Glomerular visceral epithelial cell (primary cell): Measurements from ENCODE around the gene PCCA.

Source experiments
- DNase-seq: peaks from one replicate; pipeline ENCODE4 v3.0.0-alpha.2; 2016; ENCODE audit errors: extremely low spot score

PCCA gene

GRCh38 chr13:100526318-100527000, 437.6 kb downstream of the PCCA start:
- DNase-seq, result no peak

DNA sequence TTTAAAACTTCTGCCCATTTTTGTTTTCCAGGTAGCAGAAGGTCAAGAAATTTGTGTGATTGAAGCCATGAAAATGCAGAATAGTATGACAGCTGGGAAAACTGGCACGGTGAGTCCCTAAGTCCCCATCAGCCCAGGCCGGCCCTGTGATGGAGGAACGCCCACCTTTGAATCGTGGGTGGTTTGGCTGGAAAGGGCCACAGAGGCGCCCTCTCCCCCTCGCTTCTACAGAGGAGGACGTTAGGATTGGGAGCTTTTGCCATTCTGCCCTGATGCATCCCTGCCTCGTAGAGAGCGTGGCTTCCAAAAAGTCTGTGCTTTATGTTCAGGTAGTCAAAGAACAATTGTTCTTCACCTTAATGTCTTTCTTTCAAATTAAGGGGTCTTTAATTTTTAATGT, 438.8 kb downstream of the PCCA start:
- DNase-seq, result no peak

DNA sequence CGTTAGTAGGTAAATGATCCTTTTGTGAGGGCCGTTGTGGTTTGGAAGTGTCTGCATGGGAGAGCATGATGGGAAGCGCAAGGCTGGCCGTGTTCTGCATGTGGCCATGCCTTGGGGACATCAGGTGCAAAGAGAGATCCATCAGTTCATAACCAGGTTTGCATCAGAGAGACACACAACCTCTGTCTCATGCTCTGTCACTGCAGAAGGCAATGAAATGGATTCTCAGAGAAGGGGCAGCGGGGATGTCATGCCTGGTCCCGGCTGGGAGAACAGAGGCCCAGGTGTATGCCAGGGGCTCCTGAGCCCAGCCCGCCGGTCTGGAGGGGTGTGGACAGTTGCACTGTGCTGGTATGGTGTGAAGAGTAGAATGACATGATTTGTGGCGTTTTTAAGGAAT, 439.5 kb downstream of the PCCA start:
- no peak for DNase-seq

GRCh38 chr13:100528820-100529219, 439.9 kb downstream of the PCCA start:
- DNase-seq, result no peak

DNA sequence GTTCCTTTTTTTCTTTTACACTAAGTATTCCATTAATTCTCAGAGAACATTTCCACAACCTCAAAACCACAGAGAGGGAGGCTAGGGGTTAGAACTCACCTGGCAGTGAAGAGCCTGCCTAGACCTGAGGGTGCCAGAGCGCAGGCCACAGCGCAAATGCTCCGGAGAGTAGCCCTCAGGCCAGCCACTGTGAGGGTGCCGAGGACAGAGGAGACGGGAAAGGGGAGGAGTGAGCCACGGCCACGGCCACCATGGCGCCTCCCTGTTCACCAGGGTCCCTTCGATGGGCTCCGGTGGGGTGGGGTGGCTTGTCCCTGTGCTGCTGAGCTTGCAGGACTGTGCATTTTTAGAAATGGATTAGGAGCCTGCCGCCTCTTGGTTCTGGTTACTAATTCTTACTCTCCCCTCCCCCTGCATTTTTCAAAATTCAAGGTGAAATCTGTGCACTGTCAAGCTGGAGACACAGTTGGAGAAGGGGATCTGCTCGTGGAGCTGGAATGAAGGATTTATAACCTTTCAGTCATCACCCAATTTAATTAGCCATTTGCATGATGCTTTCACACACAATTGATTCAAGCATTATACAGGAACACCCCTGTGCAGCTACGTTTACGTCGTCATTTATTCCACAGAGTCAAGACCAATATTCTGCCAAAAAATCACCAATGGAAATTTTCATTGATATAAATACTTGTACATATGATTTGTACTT, 440.9 kb downstream of the PCCA start:
- no peak for DNase-seq

DNA sequence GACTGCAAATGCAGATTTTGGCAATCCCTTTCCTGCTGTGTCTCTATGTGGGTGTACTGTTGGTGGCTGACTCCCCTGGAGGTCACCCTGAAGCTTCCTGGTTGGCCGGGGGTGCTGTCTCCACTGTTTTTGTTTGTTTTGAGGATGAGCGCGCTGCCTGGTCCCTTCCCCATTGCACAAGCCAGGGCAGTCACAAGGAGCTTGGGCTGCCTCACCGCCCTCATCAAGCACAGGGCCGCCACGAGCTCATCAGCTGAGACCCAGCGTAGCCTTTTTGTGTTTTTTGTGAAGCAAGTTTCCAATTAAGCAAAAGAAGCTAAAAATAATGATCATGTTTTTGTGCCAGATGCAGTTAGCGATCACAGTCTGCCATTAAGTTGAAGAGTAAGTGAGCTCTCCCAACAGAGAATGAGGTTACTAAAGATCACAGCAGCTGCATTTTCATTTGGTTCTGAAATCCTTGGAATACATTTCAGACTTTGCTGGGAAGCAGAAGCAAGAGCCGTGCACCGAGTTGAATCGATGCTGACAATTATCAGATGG, 441.8 kb downstream of the PCCA start:
- DNase-seq, result no peak

DNA sequence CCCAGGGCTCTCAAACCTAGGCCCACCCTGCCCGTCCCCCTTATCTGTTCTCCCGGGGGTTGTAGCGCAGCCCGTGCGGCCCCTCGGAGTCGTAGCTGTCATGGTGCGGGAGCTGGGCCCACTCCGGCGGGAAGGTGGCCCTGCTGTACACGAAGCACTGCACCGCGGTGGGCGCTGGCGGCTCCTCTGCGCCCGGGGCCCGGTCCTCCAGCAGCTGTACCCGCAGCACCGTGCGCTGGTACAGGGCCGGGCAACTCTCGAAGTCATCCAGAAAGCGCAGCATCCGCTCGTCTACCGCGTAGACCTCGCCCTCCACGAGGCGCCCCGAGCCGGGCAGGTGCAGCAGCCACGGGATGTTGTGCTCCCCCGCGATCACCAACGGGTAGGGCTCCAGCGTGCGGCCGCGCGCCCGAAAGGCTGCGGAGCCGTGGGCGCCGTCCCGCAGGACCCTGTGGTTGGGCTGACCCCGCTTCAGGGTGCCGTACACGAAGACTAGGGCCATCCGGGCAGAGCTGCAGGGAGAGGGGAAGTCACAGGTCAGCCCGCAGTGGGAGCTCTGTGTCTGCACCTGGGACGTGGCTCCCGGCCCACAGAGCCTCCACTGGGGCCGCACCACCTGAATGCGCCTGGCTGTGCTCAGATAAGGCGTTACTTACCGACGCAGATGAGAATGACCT, 443.3 kb downstream of the PCCA start:
- no peak for DNase-seq

- no peak for DNase-seq
Measured at GRCh38 chr13:100532836-100533435, 444.0 kb downstream of the PCCA start.

- DNase-seq, result no peak
Measured at GRCh38 chr13:100533588-100534041, 444.7 kb downstream of the PCCA start.

- DNase-seq, result no peak
Measured at GRCh38 chr13:100534147-100534843, 445.4 kb downstream of the PCCA start.

- no peak for DNase-seq
Measured at GRCh38 chr13:100534911-100535310, 446.0 kb downstream of the PCCA start.

GRCh38 chr13:100535426-100536135, 446.7 kb downstream of the PCCA start:
- no peak for DNase-seq

- no peak for DNase-seq
Measured at GRCh38 chr13:100536643-100537180, 447.8 kb downstream of the PCCA start.

GRCh38 chr13:100537486-100537885, 448.6 kb downstream of the PCCA start:
- no peak for DNase-seq

GRCh38 chr13:100537951-100538462, 449.1 kb downstream of the PCCA start:
- DNase-seq, result no peak

GRCh38 chr13:100540621-100541020, 451.7 kb downstream of the PCCA start:
- DNase-seq, result no peak

- no peak for DNase-seq
Measured at GRCh38 chr13:100541897-100542825, 453.3 kb downstream of the PCCA start.

DNA sequence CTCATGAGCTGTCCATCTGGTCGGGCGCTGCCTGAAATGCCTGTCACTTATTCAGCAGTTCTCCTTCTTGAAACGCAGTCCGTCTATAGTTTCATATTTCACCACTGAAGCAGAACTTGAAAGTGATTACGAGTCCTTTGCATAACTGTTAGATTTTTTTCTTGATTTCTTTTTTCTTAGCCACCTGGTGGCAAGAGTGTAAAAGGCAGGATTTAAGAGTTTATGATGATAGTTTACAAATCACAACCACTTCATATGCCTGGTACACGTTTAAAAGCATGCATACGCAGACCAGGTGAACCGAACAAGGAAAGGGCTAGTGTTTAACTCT, 453.9 kb downstream of the PCCA start:
- DNase-seq, result peak; percentile 16

GRCh38 chr13:100543872-100544602, 455.1 kb downstream of the PCCA start:
- DNase-seq, result peak; percentile 18
